ENCODE results near the gene THSD1. TPM values are rescaled to one million over a fixed set of nuclear protein-coding genes. Genes with fewer than 3 reads are reported as not detected.

The THSD1 gene
- total and polyA plus RNA-seq, 8 donors, result 10.8 to 57.2 (median 48.3) TPM

- no peak for TF ChIP-seq CTCF (IDR thresholded peaks at IDR 0.05)
- Histone ChIP-seq H3K4me3 (no peak overlapping the region), H3K27me3 (no peaks in the 10 kb centered on the region), H3K9me3 (no peaks in the 10 kb centered on the region), H3K27ac (no peak overlapping the region), H3K36me3 (peaks cover 0 to 87% of the 10 kb centered on the region in 2 donors), H3K4me1 (peaks cover 0 to 16% of the 10 kb centered on the region in 2 donors)
- intact Hi-C loops (cut with DNase I), result no loop called here
- peak; percentile 69 for ATAC-seq
- DNase-seq, result no peak
These were observed 22.3 kb upstream of the THSD1 start for GRCh38 chr13:52428295-52428694.

- Histone ChIP-seq H3K4me1 (no peaks in the 10 kb centered on the region), H3K9me3 (no peaks in the 10 kb centered on the region), H3K27me3 (no peaks in the 10 kb centered on the region), H3K4me3 (no peak overlapping the region), H3K27ac (no peak overlapping the region), H3K36me3 (peaks cover 0 to 93% of the 10 kb centered on the region in 2 donors)
- intact Hi-C loops (cut with DNase I), result no loop called here
- TF ChIP-seq CTCF (IDR thresholded peaks at IDR 0.05), result no peak
- ATAC-seq (no peak), DNase-seq (no peak)
These were observed 15.2 kb upstream of the THSD1 start for GRCh38 chr13:52421216-52421615.

GRCh38 chr13:52419080-52419479 is 13.1 kb upstream of the THSD1 start:
- H3K4me3 ChIP-seq, result no peak overlapping the region
- TF ChIP-seq CTCF (IDR thresholded peaks at IDR 0.05), result no peak
- ATAC-seq, result no peak
- H3K27ac ChIP-seq, result no peak overlapping the region
- DNase-seq, result no peak
- H3K4me1 ChIP-seq, result no peaks in the 10 kb centered on the region
- no peaks in the 10 kb centered on the region for H3K27me3 ChIP-seq
- intact Hi-C loops (cut with DNase I), result no loop called here
- no peaks in the 10 kb centered on the region for H3K9me3 ChIP-seq
- peaks cover 0 to 93% of the 10 kb centered on the region in 2 donors for H3K36me3 ChIP-seq

GRCh38 chr13:52414963-52415362 is 9.0 kb upstream of the THSD1 start:
- TF ChIP-seq CTCF (IDR thresholded peaks at IDR 0.05), result no peak
- Histone ChIP-seq H3K27me3 (no peaks in the 10 kb centered on the region), H3K4me3 (no peak overlapping the region), H3K4me1 (no peaks in the 10 kb centered on the region), H3K36me3 (peaks cover 0 to 76% of the 10 kb centered on the region in 2 donors), H3K27ac (no peak overlapping the region), H3K9me3 (no peaks in the 10 kb centered on the region)
- DNase-seq (no peak), ATAC-seq (no peak)
- intact Hi-C loops (cut with DNase I), result no loop called here

- ATAC-seq, result no peak
- H3K4me3 ChIP-seq, result no peak overlapping the region
- H3K36me3 ChIP-seq, result peaks cover 0 to 71% of the 10 kb centered on the region in 2 donors
- intact Hi-C loops (cut with DNase I), result no loop called here
- DNase-seq, result no peak
- no peaks in the 10 kb centered on the region for H3K4me1 ChIP-seq
- TF ChIP-seq CTCF (IDR thresholded peaks at IDR 0.05), result no peak
- H3K27ac ChIP-seq, result no peak overlapping the region
- no peaks in the 10 kb centered on the region for H3K9me3 ChIP-seq
- H3K27me3 ChIP-seq, result no peaks in the 10 kb centered on the region
These were observed 8.1 kb upstream of the THSD1 start for GRCh38 chr13:52414051-52414450.

Data from left lung (tissue), 10 donors.